Measurements from ENCODE around the gene FOXK1.
"Not testable (repeated sequence)": the region's sequence is repeated elsewhere in the genome, so short reads cannot be mapped to it uniquely, and the experiment has no call there.

FOXK1 gene

DNA sequence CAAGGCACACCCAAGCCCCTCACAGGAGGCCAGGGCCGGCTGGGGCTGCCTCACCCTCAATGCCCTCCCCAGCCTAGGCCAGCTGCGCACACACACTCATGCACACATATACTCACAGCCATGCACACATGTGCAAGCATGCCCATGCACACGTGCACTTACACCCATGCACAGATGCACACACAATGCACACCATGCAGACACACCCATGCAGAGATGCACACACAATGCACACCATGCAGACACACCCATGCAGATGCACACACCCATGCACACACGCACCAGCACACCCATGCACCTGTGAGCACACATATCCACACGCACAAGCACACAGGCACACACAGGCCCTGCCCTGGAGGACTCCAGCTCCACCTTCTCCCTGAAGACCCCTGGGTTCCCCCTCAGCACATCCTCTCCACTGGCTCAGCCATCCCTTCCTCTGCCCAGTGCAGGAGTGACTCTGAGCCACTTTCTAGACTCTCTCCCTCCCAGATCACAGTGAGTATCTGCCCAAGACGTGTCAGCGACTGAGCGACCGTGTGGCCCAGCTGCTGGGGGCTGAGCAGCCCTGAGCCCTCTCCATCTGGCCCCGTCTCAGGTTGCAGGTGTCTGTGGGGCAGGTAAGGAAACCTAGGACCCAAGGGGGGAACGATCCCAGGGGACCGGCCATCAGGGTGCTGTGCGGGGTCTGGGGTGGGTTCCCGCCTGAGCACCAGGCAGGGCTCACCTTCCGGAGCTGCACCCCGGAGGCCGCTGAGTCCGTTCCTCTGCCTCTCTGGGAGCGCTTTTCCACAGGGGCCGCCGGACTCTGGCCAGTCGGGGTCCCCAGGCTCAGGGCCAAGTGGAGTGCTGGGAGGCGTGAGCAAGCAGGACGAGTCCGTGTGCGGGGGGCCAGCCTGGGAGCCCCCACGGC is 119.1 kb downstream of the FOXK1 start:
- Histone ChIP-seq H3K36me3 (ENCODE audit: control insufficient read depth, insufficient read depth, low read length) (no peaks in the 10 kb centered on the region), H3K9ac (ENCODE audit: low read length) (no peak overlapping the region), H3K27me3 (ENCODE audit: control insufficient read depth, insufficient read depth, low read length) (no peaks in the 10 kb centered on the region), H3K4me3 (ENCODE audit: low read length) (no peak overlapping the region), H3K27ac (ENCODE audit: low read depth, low read length) (no peak overlapping the region), H3K4me1 (ENCODE audit: control insufficient read depth, insufficient read depth, low read length) (no peaks in the 10 kb centered on the region)

DNA sequence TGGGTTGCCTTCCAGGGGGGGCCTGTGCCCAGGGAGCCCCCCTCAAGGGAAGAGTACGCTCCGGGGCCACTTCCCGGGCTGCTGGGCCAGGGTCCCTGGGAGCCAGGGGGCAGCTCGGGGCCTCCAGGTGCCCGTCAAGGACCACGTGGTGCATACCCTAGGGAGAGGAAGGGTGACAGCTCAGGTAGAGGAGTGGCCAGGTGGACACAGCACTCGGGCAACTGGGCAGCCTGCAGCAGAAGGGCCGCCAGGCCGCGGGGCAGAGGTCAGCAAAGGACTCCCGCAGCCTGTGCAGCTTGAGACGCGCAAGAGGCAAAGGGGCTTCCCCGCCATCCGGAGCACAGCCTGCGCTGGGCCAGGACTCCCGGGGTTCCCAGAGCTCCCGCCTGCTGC is 119.7 kb downstream of the FOXK1 start:
- H3K4me3 ChIP-seq (ENCODE audit: low read length): no peak overlapping the region
- H3K27me3 ChIP-seq (ENCODE audit: control insufficient read depth, insufficient read depth, low read length): no peaks in the 10 kb centered on the region
- no peak overlapping the region for H3K27ac ChIP-seq (ENCODE audit: low read depth, low read length)
- H3K4me1 ChIP-seq (ENCODE audit: control insufficient read depth, insufficient read depth, low read length): no peaks in the 10 kb centered on the region
- H3K9ac ChIP-seq (ENCODE audit: low read length): no peak overlapping the region
- H3K36me3 ChIP-seq (ENCODE audit: control insufficient read depth, insufficient read depth, low read length): no peaks in the 10 kb centered on the region

DNA sequence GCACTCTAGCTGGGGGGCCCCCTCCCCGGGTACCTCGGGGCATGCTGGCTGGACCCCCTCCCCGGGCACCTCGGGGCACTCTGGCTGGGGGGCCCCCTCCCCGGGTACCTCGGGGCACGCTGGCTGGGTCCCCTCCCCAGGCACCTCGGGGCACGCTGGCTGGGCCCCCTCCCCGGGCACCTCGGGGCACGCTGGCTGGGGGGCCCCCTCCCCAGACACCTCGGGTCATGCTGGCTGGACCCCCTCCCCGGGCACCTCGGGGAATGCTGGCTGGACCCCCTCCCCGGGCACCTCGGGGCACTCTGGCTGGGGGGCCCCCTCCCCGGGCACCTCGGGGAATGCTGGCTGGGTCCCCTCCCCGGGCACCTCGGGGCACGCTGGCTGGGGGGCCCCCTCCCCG is 120.5 kb downstream of the FOXK1 start:
- H3K9ac ChIP-seq (ENCODE audit: low read length); H3K4me3 ChIP-seq (ENCODE audit: low read length); H3K4me1 ChIP-seq (ENCODE audit: control insufficient read depth, insufficient read depth, low read length); H3K27ac ChIP-seq (ENCODE audit: low read depth, low read length); H3K36me3 ChIP-seq (ENCODE audit: control insufficient read depth, insufficient read depth, low read length); H3K27me3 ChIP-seq (ENCODE audit: control insufficient read depth, insufficient read depth, low read length): not testable (repeated sequence)

DNA sequence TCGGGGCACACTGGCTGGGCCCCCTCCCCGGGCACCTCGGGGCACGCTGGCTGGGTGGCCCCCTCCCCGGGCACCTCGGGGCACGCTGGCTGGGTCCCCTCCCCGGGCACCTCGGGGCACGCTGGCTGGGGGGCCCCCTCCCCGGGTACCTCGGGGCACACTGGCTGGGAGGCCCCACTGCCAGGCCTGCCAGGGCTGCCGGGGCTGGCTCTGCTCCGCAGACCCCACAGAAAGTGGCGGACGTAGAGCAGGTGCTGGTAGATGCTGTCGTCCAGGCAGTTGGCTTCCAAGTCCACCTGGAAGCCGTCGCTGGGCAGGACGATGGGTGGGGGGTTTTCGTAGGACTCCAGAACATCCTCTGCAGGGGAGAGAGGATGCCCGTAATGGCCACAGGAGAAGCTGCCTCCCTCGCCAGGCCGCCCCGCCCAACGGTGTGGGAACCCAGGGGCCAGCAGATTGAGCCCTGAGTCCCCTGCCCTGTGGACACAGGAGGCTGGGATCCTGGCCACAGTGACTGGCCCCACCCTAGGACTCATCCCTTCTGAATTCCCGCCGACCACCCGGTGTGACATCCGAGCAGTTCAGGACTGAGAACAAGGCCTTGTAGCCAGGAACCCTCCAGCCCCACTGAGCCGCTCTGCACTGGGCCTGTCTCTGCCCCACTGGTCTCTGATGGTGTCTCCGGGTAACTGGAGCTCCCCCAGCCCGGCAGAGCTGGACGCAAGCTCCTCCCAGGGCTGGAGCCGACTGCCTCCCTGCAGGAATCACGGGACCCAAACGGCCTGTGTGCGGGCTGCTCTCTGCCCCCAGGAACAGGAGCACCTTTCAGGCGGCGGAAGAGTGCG is 121.5 kb downstream of the FOXK1 start:
- H3K4me3 ChIP-seq (ENCODE audit: low read length): no peak overlapping the region
- no peak overlapping the region for H3K27ac ChIP-seq (ENCODE audit: low read depth, low read length)
- no peaks in the 10 kb centered on the region for H3K4me1 ChIP-seq (ENCODE audit: control insufficient read depth, insufficient read depth, low read length)
- no peak overlapping the region for H3K9ac ChIP-seq (ENCODE audit: low read length)
- H3K36me3 ChIP-seq (ENCODE audit: control insufficient read depth, insufficient read depth, low read length): no peaks in the 10 kb centered on the region
- H3K27me3 ChIP-seq (ENCODE audit: control insufficient read depth, insufficient read depth, low read length): no peaks in the 10 kb centered on the region

DNA sequence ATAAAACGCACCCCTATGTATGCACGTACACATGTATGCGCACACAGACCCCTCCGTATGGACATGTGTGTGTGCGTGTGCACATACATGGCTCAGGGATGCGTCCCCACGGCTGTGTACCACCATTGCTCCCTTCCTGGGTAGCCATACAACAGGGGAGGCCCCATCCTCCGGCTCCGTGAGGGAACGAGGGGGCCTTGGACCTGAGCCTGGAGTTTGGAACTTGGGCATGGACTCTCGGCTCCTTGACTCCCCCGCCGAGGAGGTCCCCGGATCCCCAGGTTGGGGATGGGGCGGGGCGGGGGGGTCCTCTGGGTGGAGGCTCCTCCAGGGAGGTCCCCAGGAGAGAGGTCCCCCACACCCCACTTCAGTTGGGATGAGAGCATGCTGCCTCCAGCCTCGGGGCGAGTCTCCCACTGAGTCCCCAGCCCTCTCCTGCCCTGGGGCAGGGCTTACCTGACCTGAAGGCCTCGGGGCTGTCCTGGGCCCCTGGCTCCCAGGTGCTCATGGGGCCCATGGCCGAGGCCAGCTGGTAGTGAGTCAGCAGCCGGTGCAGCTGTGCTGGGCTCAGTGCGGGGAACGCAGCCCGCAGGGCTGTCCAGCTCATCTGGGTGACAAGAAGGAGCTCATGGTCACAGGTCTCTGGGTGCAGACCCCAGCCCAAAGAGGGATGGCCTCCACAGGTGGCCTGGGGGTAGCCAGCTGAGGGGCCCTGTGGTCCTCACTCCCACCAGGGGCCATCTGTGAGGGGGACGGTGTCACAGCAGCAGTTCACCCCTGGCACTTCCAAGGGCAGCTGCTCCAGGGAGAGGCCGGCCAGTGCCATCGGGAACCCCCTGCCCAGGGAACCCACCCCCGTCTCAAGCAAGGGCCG is 123.3 kb downstream of the FOXK1 start:
- Histone ChIP-seq H3K27ac (ENCODE audit: low read depth, low read length) (no peak overlapping the region), H3K9ac (ENCODE audit: low read length) (no peak overlapping the region), H3K27me3 (ENCODE audit: control insufficient read depth, insufficient read depth, low read length) (no peaks in the 10 kb centered on the region), H3K4me1 (ENCODE audit: control insufficient read depth, insufficient read depth, low read length) (no peaks in the 10 kb centered on the region), H3K36me3 (ENCODE audit: control insufficient read depth, insufficient read depth, low read length) (no peaks in the 10 kb centered on the region), H3K4me3 (ENCODE audit: low read length) (no peak overlapping the region)

DNA sequence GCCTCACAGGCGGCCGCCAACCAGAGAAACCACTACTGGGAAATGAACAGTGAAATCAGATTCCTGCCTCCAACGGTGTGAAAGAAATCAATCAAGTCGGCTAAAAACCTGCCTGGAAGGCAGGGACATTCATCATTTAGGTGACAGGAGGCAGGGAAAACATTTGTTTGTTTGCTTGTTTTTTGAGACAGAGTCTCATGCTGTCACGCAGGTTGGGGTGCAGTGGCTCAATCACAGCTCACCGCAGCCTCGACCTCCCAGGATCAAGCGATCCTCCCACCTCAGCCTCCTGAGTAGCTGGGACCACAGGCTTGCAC is 123.8 kb downstream of the FOXK1 start:
- Histone ChIP-seq H3K27me3 (ENCODE audit: control insufficient read depth, insufficient read depth, low read length) (no peaks in the 10 kb centered on the region), H3K9ac (ENCODE audit: low read length) (no peak overlapping the region), H3K4me3 (ENCODE audit: low read length) (no peak overlapping the region), H3K27ac (ENCODE audit: low read depth, low read length) (no peak overlapping the region), H3K4me1 (ENCODE audit: control insufficient read depth, insufficient read depth, low read length) (no peaks in the 10 kb centered on the region), H3K36me3 (ENCODE audit: control insufficient read depth, insufficient read depth, low read length) (no peaks in the 10 kb centered on the region)

DNA sequence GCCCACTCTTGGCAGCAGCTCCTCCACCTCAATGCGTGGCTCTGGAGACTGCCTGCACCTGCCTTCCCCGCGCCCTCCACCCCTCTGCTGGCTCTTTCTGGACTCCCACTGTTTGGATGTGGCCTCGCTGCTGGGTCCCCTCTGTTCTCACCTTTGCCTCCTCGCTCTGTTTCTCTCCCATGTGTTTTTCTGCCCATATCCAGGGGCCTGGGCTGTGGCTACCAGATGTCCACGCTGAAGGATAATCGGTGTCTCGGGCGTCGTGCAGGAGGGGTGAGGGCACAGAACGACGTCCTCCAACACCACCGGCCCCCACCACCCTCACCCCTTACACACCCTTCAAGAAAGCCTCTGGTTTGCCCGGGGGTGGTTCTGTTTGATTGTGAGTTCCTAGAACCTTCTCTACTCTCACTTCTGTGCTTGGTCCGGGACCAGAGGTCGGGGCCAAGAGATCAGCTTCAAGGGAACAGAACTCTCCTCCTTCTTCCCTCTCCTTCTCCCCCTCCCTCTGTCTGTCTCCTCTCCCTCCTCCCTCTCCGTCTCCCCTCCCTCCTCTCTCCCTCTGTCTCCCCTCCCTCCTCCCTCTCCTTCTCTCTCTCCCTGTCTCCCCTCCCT is 125.0 kb downstream of the FOXK1 start:
- no peak overlapping the region for H3K27ac ChIP-seq (ENCODE audit: low read depth, low read length)
- no peak overlapping the region for H3K4me3 ChIP-seq (ENCODE audit: low read length)
- H3K36me3 ChIP-seq (ENCODE audit: control insufficient read depth, insufficient read depth, low read length): no peaks in the 10 kb centered on the region
- H3K27me3 ChIP-seq (ENCODE audit: control insufficient read depth, insufficient read depth, low read length): no peaks in the 10 kb centered on the region
- H3K9ac ChIP-seq (ENCODE audit: low read length): no peak overlapping the region
- H3K4me1 ChIP-seq (ENCODE audit: control insufficient read depth, insufficient read depth, low read length): no peaks in the 10 kb centered on the region

DNA sequence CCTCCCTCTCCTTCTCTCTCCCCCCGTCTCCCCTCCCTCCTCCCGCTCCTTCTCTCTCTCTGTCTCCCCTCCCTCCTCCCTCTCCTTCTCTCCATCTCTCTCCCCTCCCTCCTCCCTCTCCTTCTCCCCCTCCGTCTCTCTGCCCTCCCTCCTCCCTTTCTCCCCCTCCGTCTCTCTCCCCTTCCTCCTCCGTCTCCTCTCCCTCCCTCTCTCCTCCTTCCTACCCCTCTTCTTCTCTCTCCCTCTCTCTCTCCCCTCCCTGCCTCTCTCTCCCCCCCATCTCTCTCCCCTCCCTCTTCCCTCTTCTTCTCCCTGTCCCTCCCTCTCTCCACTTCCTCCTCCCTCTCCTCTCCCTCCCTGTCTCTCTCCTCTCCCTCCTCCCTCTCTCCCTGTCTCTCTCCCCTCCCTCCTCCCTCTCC is 125.5 kb downstream of the FOXK1 start:
- Histone ChIP-seq H3K4me1 (ENCODE audit: control insufficient read depth, insufficient read depth, low read length) (no peaks in the 10 kb centered on the region), H3K36me3 (ENCODE audit: control insufficient read depth, insufficient read depth, low read length) (no peaks in the 10 kb centered on the region), H3K9ac (ENCODE audit: low read length) (no peak overlapping the region), H3K4me3 (ENCODE audit: low read length) (no peak overlapping the region), H3K27me3 (ENCODE audit: control insufficient read depth, insufficient read depth, low read length) (no peaks in the 10 kb centered on the region), H3K27ac (ENCODE audit: low read depth, low read length) (no peak overlapping the region)

DNA sequence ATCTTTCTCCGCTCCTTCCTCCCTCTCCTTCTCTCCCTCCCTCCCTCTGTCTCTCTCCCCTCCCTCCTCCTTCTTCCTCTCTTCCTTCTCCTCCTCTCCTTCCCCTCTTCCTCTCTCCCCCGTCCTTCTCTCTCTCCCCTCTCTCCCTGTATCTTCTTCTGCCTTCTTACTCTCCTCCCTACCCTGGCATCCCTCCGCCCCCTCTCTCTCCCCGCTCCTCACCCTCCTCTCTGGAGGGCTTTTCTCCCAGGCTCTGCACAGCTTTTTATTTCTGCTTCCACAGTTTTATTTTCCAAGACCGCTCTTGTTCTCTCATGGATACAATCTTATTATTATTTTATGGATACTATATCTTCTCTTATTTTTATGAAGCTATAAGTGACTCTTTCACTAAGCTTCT is 125.9 kb downstream of the FOXK1 start:
- Histone ChIP-seq H3K4me1 (ENCODE audit: control insufficient read depth, insufficient read depth, low read length) (no peaks in the 10 kb centered on the region), H3K36me3 (ENCODE audit: control insufficient read depth, insufficient read depth, low read length) (no peaks in the 10 kb centered on the region), H3K27ac (ENCODE audit: low read depth, low read length) (no peak overlapping the region), H3K4me3 (ENCODE audit: low read length) (no peak overlapping the region), H3K9ac (ENCODE audit: low read length) (no peak overlapping the region), H3K27me3 (ENCODE audit: control insufficient read depth, insufficient read depth, low read length) (peaks cover 2% of the 10 kb centered on the region)

DNA sequence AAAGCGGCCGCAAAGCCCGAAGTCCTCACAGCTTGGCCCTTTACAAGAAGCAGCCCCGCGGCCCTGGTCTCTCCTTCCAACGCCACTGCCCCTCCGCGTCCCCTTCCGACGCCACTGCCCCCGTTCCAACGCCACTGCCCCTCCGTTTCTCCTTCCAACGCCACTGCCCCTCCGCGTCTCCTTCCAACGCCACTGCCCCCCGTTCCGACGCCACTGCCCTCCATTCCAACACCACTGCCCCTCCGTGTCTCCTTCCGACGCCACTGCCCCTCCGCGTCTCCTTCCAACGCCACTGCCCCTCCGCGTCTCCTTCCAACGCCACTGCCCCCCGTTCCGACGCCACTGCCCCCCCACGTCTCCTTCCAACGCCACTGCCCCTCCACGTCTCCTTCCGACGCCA is 126.5 kb downstream of the FOXK1 start:
- no peaks in the 10 kb centered on the region for H3K4me1 ChIP-seq (ENCODE audit: control insufficient read depth, insufficient read depth, low read length)
- H3K27me3 ChIP-seq (ENCODE audit: control insufficient read depth, insufficient read depth, low read length): peaks cover 2% of the 10 kb centered on the region
- no peak overlapping the region for H3K9ac ChIP-seq (ENCODE audit: low read length)
- no peak overlapping the region for H3K27ac ChIP-seq (ENCODE audit: low read depth, low read length)
- no peaks in the 10 kb centered on the region for H3K36me3 ChIP-seq (ENCODE audit: control insufficient read depth, insufficient read depth, low read length)
- no peak overlapping the region for H3K4me3 ChIP-seq (ENCODE audit: low read length)

DNA sequence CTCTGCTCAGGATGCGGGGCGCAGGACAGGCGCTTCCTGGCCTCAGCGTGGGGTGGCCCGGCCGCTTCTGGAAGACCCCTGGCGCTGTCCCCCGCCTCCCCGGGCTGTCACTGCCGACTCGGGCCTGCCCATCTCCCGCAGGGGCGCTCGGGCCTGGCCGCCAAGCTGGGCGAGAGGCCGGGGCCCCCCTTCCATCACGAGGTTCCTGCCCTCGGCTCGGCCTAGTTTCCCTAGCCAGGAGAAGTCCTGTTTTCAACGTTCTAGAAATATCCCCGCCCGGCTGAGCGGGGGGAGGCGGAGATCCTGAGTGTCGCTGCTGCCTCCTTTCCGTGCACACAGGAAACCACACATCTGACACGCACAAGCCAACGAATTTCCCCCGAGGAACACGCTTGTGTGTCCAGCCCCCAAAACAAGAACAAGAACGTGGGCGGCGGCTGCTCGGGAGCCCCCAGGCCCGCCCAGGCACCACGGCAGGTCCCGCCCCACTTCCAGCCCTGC is 127.0 kb downstream of the FOXK1 start:
- no peaks in the 10 kb centered on the region for H3K4me1 ChIP-seq (ENCODE audit: control insufficient read depth, insufficient read depth, low read length)
- H3K9ac ChIP-seq (ENCODE audit: low read length): no peak overlapping the region
- no peaks in the 10 kb centered on the region for H3K36me3 ChIP-seq (ENCODE audit: control insufficient read depth, insufficient read depth, low read length)
- peaks cover 2% of the 10 kb centered on the region for H3K27me3 ChIP-seq (ENCODE audit: control insufficient read depth, insufficient read depth, low read length)
- no peak overlapping the region for H3K27ac ChIP-seq (ENCODE audit: low read depth, low read length)
- no peak overlapping the region for H3K4me3 ChIP-seq (ENCODE audit: low read length)

DNA sequence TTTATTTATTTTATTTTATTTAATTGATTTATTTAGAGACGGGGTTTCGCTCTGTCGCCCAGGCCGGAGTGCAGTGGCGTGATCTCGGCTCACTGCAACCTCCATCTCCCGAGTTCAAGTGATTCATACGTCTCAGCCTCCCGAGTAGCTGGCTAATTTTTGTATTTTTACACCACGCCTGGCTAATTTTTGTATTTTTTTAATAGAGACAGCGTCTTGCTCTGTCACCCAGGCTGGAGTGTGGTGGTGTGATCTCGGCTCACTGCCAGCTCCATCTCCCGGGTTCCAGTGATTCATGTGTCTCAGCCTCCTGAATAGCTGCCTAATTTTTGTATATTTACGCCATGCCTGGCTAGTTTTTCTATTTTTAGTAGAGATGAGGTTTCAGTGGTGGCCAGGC is 127.6 kb downstream of the FOXK1 start:
- peaks cover 2% of the 10 kb centered on the region for H3K27me3 ChIP-seq (ENCODE audit: control insufficient read depth, insufficient read depth, low read length)
- H3K36me3 ChIP-seq (ENCODE audit: control insufficient read depth, insufficient read depth, low read length): no peaks in the 10 kb centered on the region
- H3K9ac ChIP-seq (ENCODE audit: low read length): no peak overlapping the region
- H3K4me3 ChIP-seq (ENCODE audit: low read length): no peak overlapping the region
- no peak overlapping the region for H3K27ac ChIP-seq (ENCODE audit: low read depth, low read length)
- H3K4me1 ChIP-seq (ENCODE audit: control insufficient read depth, insufficient read depth, low read length): no peaks in the 10 kb centered on the region
